ENCODE data around the gene RAPGEF2. TPM values are rescaled to one million over a fixed set of nuclear protein-coding genes. Genes with fewer than 3 reads are reported as not detected.

Gene RAPGEF2
- total and polyA plus RNA-seq, 10 of the 15 experiments (the other 5 are each of a cell fraction or from before 2014, with no cell fraction given) = 0.31 to 24.0 (median 2.9) TPM

DNA sequence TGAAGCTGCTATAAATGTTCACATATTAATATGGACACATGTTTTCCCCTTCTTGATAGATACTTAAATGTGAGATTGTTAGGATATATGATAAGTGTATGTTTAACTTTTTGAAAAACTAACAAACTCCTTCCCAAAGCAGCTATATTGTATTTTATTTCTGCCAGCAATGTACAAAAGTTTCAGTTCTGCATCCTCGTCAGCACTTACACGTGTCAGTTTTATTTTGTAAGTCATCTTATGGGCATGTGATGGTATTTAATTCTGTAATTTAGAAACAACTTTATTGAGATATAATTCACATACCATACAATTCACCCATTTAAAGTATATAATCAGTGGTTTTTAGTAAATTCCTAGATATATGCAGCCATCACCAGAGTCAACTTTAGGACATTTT, 31.6 kb downstream of the RAPGEF2 start:
- H4K20me1 ChIP-seq (ENCODE audit: control insufficient read depth, insufficient read depth) = no peaks in the 10 kb centered on the region
- SMC1A ChIA-PET (ENCODE audit: uncharacterized antibody, unreplicated experiment) = interaction anchor here (0.6 to 1.5 kb wide), 2 partner anchors 12 to 229 kb away, joined by 4 to 5 read pairs; no protein-coding TSS in a partner anchor
- H2AFZ ChIP-seq (ENCODE audit: control insufficient read depth, low read depth, low read length) = no peak overlapping the region
- 15% methylated on average over 2 of the region's 2 CpGs for WGBS (ENCODE audit: insufficient coverage, insufficient replicate concordance, low lambda C conversion rate, missing lambda C conversion rate)
- POLR2A ChIA-PET = interaction anchor here (0.6 kb wide), 1 partner anchor 106 kb away, joined by 3 read pairs; no protein-coding TSS in a partner anchor
- H3K9me3 ChIP-seq (replicated peaks; ENCODE audit: control insufficient read depth, insufficient read depth, low read length) = no peaks in the 10 kb centered on the region; the same call in 2 of the 3 replicates
- no peak overlapping the region for H3K9ac ChIP-seq (ENCODE audit: control insufficient read depth, insufficient read depth, low read length)
- RAD21 ChIA-PET (ENCODE audit: unreplicated experiment) = no interaction called here
- peak overlapping the region; percentile 38 for H3K4me2 ChIP-seq (ENCODE audit: control insufficient read depth, insufficient read depth)
- peaks cover 49% of the 10 kb centered on the region for H3K79me2 ChIP-seq (ENCODE audit: control insufficient read depth, insufficient read depth, low read length)
- TF ChIP-seq NR2C2 (IDR thresholded peaks at IDR 0.05; ENCODE audit: borderline replicate concordance, control insufficient read depth, insufficient read length, low read depth) (no peak), HDGF (IDR thresholded peaks at IDR 0.05) (no peak), SPI1 (IDR thresholded peaks at IDR 0.05; ENCODE audit: borderline replicate concordance, insufficient read depth, low read depth, low read length) (peak; percentile 64; the same call in 1 of the 2 replicates), MYB (IDR thresholded peaks at IDR 0.05; ENCODE audit: borderline replicate concordance, low read depth, low read length) (no peak), RFX5 (IDR thresholded peaks at IDR 0.05; ENCODE audit: low read depth, low read length) (no peak)
- TF ChIP-seq, protein P1, sequence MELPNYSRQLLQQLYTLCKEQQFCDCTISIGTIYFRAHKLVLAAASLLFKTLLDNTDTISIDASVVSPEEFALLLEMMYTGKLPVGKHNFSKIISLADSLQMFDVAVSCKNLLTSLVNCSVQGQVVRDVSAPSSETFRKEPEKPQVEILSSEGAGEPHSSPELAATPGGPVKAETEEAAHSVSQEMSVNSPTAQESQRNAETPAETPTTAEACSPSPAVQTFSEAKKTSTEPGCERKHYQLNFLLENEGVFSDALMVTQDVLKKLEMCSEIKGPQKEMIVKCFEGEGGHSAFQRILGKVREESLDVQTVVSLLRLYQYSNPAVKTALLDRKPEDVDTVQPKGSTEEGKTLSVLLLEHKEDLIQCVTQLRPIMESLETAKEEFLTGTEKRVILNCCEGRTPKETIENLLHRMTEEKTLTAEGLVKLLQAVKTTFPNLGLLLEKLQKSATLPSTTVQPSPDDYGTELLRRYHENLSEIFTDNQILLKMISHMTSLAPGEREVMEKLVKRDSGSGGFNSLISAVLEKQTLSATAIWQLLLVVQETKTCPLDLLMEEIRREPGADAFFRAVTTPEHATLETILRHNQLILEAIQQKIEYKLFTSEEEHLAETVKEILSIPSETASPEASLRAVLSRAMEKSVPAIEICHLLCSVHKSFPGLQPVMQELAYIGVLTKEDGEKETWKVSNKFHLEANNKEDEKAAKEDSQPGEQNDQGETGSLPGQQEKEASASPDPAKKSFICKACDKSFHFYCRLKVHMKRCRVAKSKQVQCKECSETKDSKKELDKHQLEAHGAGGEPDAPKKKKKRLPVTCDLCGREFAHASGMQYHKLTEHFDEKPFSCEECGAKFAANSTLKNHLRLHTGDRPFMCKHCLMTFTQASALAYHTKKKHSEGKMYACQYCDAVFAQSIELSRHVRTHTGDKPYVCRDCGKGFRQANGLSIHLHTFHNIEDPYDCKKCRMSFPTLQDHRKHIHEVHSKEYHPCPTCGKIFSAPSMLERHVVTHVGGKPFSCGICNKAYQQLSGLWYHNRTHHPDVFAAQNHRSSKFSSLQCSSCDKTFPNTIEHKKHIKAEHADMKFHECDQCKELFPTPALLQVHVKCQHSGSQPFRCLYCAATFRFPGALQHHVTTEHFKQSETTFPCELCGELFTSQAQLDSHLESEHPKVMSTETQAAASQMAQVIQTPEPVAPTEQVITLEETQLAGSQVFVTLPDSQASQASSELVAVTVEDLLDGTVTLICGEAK (IDR thresholded peaks at IDR 0.05; ENCODE audit: borderline replicate concordance) = peak; percentile 87
- H3K36me3 ChIP-seq (ENCODE audit: control insufficient read depth in 2 of 2, insufficient read depth in 2 of 2, low read length in 1 of 2) = no peaks in the 10 kb centered on the region
- BruUV-seq (replicated peaks) = no TSS peak
- intact Hi-C loops (cut with micrococcal nuclease; ENCODE audit: unreplicated experiment) (no loop called here), in situ Hi-C loops (cut with MboI) (no loop called here)
- DNase-seq (ENCODE audit: low read depth, low spot score) = no peak
- FAIRE-seq = no peak
- H3K27me3 ChIP-seq (replicated peaks in 1 of 2; ENCODE audit: control insufficient read depth in 2 of 2, insufficient read depth in 2 of 2, low read length in 1 of 2) = no peaks in the 10 kb centered on the region
- peaks cover 7% of the 10 kb centered on the region for H3K4me1 ChIP-seq (ENCODE audit: control insufficient read depth, insufficient read depth, low read length)
- peak; percentile 46; the same call in 2 of the 3 replicates for ATAC-seq
- CTCF ChIA-PET = interaction anchor here (0.7 kb wide), 1 partner anchor 10 kb away, joined by 3 read pairs; no protein-coding TSS in a partner anchor
- H3K27ac ChIP-seq (ENCODE audit: control insufficient read depth, insufficient read depth) = no peak overlapping the region
- H3K4me3 ChIP-seq = no peak overlapping the region
